NCI-H2227 (cell line): ENCODE measurements around the gene RUNX3.

Experiments used
- DNase-seq: peaks from one replicate; lab custom pipeline; 2025; ENCODE audit not compliant: unreplicated experiment; lab: John Stamatoyannopoulos, UW

The RUNX3 gene

DNA sequence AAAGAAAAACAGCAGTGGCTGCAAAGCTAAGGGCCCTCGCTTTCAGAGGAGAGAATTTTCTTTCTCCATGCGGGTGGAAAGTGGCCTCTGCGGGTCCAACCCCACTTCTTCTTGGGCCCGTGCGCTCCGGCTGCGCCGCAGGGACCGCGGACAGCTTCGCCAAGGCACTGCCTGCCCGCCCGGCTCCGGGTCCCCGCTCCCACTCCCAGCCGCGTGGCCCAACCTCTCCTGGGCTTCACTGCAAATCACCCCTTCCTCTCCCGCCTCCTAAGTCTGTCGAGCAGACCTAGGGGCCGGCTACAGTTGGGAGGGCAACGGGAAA lies 1.0 kb upstream of the RUNX3 start:
- DNase-seq: no peak

DNA sequence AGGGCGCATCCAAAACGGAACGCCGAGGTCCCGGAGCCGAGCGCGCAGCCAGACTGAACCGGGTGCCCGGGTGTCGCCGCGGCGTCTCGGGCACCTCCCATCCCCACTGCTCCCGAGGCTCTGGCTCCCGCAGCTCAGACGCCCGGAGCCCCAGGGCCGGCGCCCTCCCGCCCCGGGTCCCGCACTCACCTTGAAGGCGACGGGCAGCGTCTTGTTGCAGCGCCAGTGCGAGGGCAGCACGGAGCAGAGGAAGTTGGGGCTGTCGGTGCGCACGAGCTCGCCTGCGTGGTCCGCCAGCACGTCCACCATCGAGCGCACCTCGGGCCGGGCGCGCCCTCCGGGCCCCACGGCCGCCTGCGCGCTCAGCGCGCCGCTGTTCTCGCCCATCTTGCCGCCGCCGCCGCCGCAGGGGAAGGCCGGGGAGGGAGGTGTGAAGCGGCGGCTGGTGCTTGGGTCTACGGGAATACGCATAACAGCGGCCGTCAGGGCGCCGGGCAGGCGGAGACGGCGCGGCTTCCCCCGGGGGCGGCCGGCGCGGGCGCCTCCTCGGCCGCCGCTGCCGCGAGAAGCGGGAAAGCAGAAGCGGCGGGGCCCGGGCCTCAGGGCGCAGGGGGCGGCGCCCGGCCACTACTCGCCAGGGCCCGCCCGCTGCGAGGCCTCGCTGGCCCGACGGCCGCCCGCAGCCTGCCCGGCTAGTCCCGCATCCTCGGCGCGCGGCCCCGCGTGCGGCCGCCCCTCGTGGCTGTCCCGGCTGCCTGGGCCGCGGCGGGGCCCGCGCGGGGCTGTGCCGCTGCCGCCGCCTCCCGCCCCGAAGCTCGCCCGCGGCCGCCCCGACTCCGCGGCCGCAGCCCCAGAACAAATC lies 447 bp downstream of the RUNX3 start:
- peak; percentile 52 for DNase-seq

GRCh38 chr1:24928689-24929397 lies 1.2 kb downstream of the RUNX3 start:
- no peak for DNase-seq

DNA sequence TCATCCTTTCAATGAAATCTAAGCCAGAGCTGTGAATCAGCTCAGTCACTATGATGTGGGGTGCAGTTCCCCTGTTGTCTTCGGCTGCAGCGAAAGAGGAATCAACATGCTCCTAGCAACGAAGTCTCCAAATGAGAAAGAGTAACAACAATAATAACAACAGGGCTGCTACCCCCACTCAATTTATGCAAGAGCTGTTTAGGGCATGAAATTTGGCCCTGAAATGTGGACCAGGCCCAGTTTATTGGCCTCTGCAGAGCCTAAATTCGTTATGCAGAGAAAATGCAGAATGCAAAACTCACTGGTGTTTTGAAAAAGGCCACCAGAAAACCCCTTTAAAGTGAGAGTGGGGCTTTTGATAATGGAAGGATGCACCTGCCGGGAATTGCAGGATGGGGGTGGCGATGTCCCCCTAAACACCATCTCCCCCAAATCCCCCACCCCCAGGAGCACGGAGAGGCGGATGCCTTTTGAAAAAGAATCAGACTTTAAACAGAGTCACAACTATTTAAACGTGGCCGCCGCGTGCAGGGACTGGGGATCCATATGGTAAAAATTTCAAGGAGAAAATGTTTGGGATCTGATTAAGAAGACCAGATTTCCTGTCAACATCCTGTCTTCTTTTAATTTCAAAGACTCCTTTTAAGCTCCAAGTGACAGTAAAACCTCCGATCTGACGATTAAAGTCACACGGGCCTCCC lies 1.9 kb downstream of the RUNX3 start:
- DNase-seq: peak; percentile 24

DNA sequence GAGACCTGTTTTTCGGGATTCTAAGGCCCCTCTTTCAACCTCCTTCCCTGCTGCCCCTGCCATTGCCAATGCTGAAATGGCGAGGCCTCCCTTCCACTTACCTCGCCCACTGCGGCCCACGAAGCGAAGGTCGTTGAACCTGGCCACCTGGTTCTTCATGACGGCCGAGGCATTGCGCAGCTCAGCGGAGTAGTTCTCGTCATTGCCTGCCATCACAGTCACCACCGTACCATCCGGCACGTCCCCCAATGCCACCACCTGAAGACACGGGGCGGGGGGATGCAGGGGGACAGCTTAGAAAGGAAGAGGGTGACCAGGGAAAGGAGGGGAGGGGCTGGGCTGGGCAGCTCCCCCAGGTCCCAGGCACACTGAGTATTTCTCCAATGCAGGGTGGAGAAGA lies 2.6 kb downstream of the RUNX3 start:
- no peak for DNase-seq

DNA sequence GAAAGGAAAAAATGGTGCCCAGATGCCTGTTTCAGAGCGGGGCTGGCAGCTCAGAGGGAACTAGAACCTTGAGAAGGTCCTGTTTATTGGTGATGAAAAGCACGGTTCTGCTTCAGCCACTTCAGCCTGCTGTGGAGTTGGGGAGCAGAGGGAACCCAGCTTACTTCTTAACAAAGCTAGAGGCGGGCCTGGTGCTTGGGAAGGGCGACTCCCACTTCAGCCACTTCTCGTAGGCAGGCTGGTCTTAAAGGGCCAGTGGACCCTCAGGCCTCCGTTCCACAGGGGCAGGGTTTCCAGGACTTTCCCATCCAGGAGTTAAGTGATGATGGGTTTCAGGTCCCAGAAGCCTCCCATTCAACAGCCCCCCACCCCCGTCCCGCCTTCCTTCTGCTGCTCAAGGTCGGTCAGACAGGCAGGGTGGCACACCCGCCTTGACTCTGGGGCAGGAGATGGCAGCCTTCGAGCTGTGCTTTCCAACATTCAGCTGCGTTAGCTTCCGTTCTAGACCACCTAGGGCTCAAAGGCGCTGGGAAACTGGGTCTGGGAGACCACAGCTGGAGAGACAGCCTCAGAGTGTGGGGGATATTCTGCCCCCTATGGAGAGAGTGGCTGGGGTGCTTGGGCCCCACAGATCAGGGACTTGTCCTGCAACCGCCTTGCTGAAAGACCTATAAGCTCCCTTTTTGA lies 3.4 kb downstream of the RUNX3 start:
- no peak for DNase-seq

DNA sequence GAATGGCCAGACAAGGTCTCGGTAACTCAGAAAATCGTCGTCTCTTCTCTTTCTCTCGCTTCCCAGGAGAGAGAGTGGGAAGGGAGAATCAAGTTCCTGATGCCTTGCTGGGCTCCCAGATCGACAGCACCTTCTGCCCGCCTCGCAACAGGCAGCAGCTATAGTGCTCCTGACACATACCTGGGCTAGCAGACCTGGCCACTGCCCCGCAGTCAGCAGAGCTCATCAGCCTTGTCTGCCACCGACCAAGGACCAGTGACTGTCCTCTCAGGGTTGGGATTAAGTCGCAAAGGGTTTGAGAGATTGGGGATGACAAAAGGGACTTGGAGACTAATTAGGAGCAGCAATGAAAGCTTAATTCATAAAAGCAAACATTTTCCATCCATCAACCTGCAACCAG lies 4.1 kb downstream of the RUNX3 start:
- no peak for DNase-seq

DNA sequence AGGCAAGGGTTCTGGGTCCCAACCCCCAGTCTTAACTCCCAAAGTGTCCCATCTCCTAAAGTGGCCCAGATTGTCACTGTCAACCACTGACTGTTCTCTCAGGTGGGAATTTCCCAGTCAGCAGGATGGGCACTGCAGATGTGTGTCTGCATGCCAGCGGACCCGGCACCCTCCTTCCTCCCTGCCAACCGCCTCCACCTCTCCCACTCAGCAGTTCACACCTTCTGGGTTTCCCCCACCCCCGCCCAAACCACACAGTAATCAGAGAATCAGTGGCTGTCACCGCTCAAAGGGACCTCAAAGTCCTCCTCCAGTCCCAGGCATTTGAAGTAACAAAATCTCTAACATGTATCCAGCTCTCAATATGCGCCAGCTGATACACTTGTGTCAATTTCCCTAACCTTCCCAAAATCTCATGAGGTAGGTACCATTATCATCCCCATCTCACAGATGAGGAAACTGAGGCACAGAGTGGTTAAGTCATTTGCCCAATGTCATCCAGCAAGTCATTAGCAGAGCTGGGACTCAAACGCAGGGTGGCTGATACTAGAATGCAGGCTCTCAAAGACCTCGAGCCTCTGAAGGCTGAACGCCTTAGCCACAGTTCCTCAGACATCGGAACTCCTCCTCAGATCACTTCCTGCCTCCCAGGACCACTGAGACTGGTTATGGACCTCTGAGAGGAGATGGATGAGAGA lies 4.8 kb downstream of the RUNX3 start:
- DNase-seq: no peak

GRCh38 chr1:24923485-24924113 lies 6.5 kb downstream of the RUNX3 start:
- DNase-seq: no peak

GRCh38 chr1:24921938-24922662 lies 8.0 kb downstream of the RUNX3 start:
- no peak for DNase-seq

- DNase-seq: no peak
Measured at GRCh38 chr1:24921412-24921811, 8.7 kb downstream of the RUNX3 start.

DNA sequence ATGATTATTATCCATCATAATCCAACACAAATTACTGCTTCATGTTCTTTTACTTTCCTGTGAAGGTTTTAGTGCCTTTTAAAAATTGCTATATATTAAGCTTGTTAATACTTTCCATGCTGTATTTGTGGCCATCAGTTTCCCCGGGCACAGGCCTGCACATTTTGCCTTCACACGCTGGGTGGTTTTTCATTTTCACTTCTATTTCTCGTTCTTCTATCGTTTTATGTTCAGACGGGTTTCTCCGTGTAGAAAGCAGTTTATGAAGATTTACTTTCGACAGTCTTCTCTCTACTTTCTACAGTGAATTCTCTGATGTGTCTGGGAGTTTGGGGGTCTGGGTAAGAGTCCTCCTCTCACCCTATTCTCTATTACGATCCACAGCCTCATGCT lies 9.5 kb downstream of the RUNX3 start:
- DNase-seq: no peak

DNA sequence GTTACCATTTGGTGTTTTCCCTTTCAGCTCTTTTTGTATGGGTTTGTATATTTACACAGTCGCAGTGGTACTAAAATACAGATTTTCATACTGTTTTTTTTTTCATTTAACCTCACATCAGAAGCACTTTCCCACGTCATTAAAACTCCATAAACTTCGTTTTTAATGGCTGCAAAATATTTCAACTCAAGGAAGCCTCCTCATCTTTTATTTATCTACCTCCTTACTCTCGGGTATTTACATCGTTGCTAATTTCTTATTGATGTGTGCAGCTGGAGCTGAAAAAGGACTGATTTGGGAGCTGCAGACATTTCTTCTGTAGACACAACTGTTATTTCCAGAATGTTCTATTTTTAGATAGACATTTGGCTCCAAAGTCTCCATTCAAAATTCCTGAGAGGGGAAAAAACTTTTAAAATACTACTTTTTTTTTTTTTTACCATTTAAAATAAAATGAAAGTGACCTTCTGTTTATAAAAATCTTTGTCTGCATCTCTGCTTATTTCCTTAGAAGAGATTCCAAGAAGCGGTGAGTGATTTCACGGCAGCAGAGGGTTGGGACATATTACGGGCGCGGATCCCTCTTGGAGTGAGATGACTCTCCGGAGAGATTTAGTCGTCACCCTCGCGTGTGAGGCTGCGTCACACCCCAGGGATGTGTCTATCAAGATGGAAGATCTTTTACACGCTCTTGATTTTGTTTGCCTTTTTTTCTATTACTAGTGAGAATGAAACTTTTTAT lies 10.1 kb downstream of the RUNX3 start:
- no peak for DNase-seq

GRCh38 chr1:24918995-24919605 lies 11.0 kb downstream of the RUNX3 start:
- DNase-seq: no peak

DNA sequence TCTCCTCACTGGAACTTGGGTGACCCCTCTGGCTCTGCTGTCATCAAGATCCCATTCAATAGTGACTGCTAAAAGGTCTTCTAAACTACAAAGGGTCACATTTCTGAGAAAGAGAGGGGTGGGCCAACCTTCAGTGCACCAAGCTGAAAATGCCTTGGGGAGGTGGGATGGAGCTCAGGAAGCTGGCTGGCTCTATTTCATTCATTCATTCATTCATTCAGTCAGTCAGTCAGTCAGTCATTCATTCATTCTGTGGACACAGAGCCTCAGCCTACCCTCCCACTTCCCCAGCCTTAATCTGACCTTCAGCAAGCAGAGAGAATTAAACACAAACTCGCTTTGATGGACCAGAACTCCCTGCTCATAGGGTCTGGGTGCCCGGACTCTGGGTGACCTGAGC lies 11.7 kb downstream of the RUNX3 start:
- no peak for DNase-seq

DNA sequence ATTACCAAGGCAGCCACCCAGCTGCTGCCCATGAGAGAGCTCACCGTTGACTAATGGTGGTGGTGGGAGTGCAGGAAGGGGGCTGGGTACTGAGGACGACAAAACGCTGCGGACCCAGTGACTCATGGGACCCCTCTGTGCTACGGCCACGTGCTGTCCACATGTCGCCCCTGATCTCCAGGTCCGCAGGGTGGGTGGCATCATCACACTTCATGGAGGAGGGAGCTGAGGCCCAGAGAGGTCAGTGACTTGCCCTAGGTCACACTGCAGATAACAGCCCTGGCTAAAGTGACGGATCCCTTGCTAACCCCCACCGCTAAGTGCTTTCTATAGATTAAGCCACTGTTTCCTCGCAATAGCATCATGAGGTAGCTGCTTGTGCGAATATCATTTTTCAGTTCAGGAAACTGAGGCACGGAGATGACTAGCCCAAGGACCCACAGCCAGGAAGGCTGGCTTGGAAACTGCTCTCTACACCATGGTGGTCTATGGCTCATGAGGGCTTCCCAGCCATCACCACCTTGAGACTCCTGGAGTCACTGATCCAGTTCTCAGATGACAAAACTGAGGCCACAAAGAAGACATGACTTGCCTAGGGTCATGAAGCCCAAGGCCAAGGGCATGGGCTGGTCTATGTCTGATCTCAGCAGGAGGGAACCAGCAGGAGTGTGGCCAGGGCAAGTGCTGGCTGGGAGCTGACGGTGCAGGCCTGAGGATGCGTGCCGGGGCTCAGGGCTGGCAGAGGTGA lies 12.6 kb downstream of the RUNX3 start:
- DNase-seq: no peak

GRCh38 chr1:24915816-24916602 lies 14.1 kb downstream of the RUNX3 start:
- DNase-seq: no peak
